ENCODE results near the gene DIP2C.
"Not testable (repeated sequence)": the region's sequence is repeated elsewhere in the genome, so short reads cannot be mapped to it uniquely, and the experiment has no call there.

DIP2C gene

GRCh38 chr10:610642-611305, 78.7 kb downstream of the DIP2C start:
- DNase-seq (ENCODE audit: low spot score), result not testable (repeated sequence)

GRCh38 chr10:609868-610545, 79.5 kb downstream of the DIP2C start:
- no peak for DNase-seq (ENCODE audit: low spot score)

- no peak for DNase-seq (ENCODE audit: low spot score)
Measured at GRCh38 chr10:609262-609658, 80.2 kb downstream of the DIP2C start.

GRCh38 chr10:608331-609261, 80.9 kb downstream of the DIP2C start:
- no peak for DNase-seq (ENCODE audit: low spot score)

- DNase-seq (ENCODE audit: low spot score), result no peak
Measured at GRCh38 chr10:607545-608185, 81.8 kb downstream of the DIP2C start.

- no peak for DNase-seq (ENCODE audit: low spot score)
Measured at GRCh38 chr10:606762-607544, 82.5 kb downstream of the DIP2C start.

- no peak for DNase-seq (ENCODE audit: low spot score)
Measured at GRCh38 chr10:605632-606325, 83.7 kb downstream of the DIP2C start.

GRCh38 chr10:604716-605631, 84.5 kb downstream of the DIP2C start:
- no peak for DNase-seq (ENCODE audit: low spot score)

GRCh38 chr10:603745-604144, 85.7 kb downstream of the DIP2C start:
- DNase-seq (ENCODE audit: low spot score), result no peak

- no peak for DNase-seq (ENCODE audit: low spot score)
Measured at GRCh38 chr10:602391-603005, 87.0 kb downstream of the DIP2C start.

GRCh38 chr10:601660-601963, 87.9 kb downstream of the DIP2C start:
- DNase-seq (ENCODE audit: low spot score), result no peak

- DNase-seq (ENCODE audit: low spot score), result no peak
Measured at GRCh38 chr10:600876-601659, 88.4 kb downstream of the DIP2C start.

- DNase-seq (ENCODE audit: low spot score), result peak; percentile 29
Measured at GRCh38 chr10:600234-600633, 89.2 kb downstream of the DIP2C start.

GRCh38 chr10:599767-600166, 89.7 kb downstream of the DIP2C start:
- no peak for DNase-seq (ENCODE audit: low spot score)

GRCh38 chr10:598415-599170, 90.9 kb downstream of the DIP2C start:
- peak; percentile 94 for DNase-seq (ENCODE audit: low spot score)

- no peak for DNase-seq (ENCODE audit: low spot score)
Measured at GRCh38 chr10:597976-598375, 91.5 kb downstream of the DIP2C start.

GRCh38 chr10:596725-597345, 92.6 kb downstream of the DIP2C start:
- no peak for DNase-seq (ENCODE audit: low spot score)

Measured in AG20443 (cell line).